ENCODE results near the gene BHLHA9.
"Not testable (repeated sequence)": the region's sequence is repeated elsewhere in the genome, so short reads cannot be mapped to it uniquely, and the experiment has no call there.

The BHLHA9 gene

DNA sequence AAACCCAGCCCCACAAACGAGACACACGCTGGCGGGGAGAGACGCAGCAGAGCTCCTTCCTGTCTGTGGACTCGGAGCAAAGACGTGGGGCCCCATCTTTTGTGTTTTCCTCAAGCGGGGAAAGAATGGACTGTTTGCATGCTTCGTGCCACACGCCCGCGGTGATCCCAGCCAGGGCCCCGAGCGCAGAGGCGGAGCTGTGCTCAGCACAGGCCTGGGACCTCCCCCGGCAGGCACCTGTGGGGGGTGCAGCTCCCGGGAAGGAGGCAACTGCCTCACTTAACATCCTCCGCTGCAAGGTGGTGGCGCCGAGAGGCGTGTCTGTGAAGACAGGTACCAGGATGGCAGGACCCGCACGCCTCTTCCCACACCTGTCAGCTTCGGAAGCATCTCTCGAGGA is 28.4 kb downstream of the BHLHA9 start:
- in situ Hi-C loops (cut with MboI; ENCODE audit: low sequenced_read_pairs) = no loop called here

DNA sequence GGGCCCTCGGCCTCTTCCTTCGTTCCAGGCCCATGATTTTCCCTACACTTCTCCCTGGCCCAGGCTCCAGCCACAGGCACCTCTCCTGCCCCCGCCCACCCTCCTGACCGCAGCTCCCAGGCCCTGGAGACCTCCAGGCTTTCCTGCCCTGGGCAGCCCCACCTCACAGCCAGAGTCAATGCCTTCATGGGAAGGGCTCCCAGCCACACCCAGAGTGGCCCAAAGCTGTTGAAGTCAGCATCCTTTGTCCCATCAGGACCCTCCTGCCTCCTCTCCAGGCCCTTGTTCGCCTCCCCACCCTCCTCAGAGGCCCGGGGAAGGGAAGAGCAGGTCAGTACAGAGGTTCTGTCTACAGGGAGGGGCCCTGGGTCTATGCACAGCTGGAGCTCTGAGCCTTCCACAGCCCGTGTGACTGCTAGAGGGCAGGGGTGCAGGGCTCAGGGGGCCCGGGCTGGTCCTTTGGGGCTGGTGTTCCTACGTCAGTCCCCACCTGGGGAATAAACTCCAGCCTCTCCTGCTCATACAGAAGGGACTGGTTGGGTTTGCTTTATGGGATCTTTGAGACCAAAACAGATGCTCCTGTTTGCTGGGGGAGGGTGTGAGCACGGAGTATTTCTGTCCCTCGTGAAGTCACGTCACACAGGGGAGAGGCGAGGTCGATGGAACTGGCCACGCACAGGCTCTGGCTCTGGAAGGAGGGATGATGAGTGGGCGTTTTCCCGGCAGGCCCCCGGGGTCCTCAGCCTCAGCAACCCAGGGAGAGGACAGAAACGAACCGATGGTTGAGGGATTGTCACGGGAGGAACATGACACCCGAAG is 29.5 kb downstream of the BHLHA9 start:
- in situ Hi-C loops (cut with MboI; ENCODE audit: low sequenced_read_pairs) = no loop called here

DNA sequence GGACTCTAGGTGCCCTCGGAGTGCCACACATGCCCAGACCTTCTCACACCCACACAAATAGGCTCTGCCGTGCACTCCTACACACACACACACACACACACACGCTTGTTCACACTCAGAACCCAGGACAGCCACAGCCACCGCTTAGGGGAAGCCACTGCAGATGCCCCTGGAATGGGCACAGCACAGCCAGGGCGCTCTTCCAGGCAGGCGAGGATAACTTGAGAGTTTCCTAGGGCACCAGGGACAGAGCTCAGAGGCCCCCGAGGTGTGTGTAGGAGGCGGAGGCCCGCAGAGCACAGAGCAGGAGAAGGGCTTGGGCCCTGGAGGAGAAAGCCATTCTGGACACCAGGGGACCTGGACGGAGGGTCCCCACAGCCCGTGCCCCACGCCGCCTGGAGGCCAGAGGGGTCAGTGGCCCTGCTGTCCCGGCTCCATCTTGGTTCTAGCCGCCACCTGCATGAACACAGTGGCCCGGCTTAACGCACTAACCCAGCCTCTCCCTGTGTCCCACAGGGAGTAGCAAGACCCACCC is 30.2 kb downstream of the BHLHA9 start:
- in situ Hi-C loops (cut with MboI; ENCODE audit: low sequenced_read_pairs) = no loop called here

DNA sequence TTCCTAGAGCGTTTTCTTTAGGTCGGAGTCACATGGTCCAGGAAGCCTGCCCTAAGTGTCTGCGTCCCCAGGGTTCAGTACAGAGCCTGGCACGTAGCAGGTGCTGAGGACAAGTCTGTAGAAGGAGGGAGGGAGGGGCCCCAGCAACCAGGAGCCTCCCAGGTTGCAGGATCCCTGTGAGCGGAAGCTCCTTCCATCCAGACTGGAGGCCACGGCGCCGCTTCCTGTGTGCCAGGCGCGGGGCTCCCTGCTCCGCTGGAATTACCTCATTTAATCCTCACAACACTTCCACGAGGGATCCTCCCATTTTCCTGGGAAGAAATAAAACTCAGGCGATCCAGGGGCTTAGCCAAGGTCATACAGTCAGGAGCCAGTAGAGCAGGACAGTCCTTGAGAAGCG is 31.3 kb downstream of the BHLHA9 start:
- in situ Hi-C loops (cut with MboI; ENCODE audit: low sequenced_read_pairs) = no loop called here

DNA sequence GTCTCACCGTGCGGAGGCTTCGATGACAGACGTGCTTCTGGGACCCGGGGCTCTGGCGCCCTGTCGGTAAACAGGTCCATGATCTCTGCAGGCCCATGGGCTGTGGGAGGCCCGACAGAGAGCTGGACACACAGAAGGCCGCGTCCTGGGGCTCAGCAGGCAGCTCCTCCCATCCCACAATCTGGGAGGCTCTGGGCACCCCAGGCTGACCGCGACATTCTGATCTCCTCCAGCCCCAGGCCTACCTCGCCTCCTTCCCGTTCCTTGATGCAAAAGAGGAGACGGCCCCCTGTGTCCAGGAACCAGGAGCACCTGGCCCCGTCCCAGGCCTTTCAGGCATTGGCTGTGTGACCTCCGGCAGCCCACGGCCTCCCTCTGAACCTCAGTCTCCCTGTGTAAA is 32.5 kb downstream of the BHLHA9 start:
- in situ Hi-C loops (cut with MboI; ENCODE audit: low sequenced_read_pairs) = no loop called here

DNA sequence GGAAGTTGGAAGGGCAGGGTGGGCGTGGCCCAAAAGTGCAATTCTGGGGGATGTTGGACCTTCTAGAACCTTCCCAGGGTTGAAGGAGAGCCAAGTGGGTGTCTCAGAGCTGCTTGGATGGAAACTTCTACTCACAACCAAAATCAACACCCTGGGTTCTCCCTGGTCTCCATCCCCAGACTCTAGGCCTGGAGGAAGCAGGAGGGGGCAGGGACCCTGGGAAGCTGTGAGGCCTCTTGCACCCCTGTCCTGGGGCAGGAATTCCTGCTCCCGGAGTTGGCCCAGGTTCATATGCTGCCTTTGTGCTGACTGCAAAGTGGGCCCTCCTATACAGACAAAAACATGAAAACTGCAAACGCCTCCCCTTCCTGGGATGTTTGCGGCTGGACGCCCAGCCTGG is 34.3 kb downstream of the BHLHA9 start:
- in situ Hi-C loops (cut with MboI; ENCODE audit: low sequenced_read_pairs) = no loop called here

DNA sequence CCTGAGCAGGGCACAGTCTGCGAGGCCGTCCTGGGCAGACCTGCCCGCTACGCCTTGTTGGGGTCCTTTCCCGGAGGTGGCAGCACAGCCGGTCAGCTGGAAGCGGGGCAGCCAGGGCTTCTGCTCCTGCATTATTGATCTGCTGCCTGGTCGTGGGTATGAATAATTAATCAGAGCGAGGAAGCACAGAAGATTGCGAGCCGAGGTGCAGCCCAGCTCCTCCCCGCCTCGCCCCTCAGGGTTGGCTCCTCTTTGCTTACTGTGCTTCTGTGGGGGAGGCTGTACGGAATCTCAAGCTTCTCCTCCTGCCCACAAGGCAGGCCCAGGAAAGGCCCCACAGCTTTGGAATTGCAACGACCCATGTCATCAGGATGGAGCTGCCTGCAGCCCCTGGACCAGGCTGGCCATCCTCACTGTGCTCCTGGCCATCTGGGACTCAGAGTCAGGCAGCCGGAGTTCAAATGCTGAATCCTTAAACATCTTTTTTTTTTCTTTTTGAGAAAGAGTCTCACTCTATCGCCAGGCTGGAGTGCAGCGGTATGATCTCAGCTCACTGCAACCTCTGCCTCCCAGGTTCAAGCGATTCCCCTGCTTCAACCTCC is 34.8 kb downstream of the BHLHA9 start:
- in situ Hi-C loops (cut with MboI; ENCODE audit: low sequenced_read_pairs) = no loop called here

DNA sequence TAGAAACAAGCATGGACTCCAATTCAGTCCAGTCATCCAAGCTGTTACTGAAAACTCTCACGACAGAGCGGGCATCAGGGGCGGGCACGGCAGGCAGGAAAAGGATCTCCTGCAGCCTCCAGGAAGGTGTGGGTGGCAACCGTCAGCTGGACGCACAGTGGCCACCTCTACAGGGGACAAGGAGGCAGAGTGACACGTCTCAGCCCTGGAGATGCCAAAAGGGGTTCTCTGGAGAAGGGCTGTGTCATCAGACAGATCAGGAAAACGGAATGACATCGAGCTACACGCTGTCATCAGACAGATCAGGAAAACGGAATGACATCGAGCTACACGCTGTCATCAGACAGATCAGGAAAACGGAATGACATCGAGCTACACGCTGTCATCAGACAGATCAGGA is 37.6 kb downstream of the BHLHA9 start:
- in situ Hi-C loops (cut with MboI; ENCODE audit: low sequenced_read_pairs) = not testable (repeated sequence)

DNA sequence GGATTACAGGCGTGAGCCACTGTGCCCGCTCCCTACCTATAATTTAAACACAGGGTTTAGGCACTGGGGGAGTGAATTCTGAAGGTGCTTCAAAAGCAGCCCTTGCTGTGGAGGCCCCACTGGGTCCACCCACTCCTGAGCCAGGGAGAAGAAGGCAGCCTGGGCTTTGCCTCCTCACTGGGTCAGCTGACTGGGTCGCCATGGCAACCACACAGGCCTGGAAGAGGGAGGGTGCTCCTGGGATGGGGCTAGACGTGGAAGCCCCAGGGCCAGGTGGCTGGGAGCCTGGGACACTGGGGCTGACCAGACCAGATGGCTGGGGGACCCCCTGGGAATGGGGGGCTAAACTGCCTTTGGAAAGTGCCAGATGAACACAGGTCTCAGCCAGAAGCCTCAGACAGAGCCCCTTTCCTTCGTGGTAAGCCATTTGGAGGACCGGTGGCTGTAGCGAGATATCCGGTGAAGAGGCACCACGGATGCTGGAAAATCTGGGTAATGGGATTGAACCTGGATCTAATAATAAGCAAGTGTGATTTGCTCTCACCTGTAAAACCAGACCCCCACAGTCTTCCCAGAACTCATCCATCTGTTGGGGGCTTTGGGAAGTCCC is 42.1 kb downstream of the BHLHA9 start:
- in situ Hi-C loops (cut with MboI; ENCODE audit: low sequenced_read_pairs) = no loop called here

DNA sequence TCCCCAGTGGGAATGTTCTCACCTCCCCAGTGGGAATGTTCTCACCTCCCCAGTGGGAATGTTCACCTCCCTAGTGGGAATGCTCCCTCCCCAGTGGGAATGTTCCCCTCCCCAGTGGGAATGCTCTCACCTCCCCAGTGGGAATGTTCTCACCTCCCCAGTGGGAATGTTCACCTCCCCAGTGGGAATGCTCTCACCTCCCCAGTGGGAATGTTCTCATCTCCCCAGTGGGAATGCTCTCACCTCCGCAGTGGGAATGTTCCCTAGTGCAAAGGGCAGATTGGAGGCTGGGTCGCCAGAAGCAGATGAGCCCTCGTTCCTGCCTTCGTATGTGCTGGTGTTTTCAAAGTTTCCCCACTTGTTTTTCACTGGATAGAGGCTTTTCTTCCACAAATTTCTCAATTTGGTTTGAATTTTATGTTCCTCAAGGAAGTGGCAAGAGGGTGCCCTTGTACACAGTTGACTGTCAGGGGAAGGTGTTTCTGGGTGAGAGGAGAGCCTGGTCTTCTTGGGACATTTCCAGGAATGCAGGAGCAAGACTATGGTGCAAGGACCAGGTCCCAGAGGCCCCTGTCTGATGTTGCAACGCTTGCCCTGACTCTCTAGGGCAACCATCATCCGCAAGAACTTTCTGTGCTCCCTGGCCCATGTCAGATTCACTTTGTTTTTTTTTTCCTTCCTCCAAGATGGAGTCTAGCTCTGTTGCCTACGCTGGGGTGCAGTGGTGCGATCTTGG is 43.2 kb downstream of the BHLHA9 start:
- in situ Hi-C loops (cut with MboI; ENCODE audit: low sequenced_read_pairs) = no loop called here

DNA sequence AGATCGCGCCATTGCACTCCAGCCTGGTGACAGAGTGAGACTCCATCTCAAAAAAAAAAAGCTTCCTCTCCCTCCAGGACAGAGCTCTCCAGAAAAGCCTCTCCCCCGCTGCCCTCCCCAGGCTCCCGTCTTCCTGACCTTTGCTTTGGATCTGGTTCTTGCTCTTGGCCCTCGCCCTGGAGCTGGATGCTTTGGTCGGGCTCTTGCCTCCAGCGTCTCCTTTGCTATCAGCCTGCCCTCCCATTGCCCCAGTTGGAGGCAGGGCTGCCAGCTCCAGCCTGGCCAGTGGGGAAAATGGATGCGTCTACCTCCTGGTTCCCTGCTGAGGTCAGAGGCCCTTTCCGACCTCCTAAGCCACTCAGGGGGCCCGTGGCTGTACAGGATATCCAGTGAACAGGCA is 45.2 kb downstream of the BHLHA9 start:
- in situ Hi-C loops (cut with MboI; ENCODE audit: low sequenced_read_pairs) = no loop called here

DNA sequence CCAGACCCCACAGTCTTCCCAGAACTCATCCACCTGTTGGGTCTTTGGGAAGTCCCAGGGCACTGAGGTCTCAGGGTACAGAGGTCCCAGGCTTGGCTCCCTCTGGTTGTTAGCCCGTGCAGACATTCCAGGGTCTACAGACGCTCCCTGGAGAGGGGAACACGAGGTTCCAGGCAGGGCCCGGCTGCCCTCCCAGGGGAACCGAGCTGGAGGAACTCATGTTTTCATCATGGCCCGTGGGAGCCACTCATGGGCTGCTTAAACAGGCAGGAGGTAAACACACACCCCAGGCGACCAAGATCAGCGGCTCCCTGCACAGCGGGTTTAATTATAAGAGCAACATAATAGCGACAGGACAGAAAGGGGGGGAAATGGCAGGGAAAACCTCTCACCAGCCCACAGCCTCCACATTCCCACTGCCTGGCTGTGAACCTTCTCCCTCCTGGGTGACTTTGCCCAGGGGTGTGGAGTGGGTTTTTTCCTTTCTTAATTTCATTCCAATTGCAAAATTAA is 45.7 kb downstream of the BHLHA9 start:
- in situ Hi-C loops (cut with MboI; ENCODE audit: low sequenced_read_pairs) = no loop called here

Data from HL-60/S4 (cell line).